ENCODE measurements around the gene PCSK4.

Gene PCSK4

DNA sequence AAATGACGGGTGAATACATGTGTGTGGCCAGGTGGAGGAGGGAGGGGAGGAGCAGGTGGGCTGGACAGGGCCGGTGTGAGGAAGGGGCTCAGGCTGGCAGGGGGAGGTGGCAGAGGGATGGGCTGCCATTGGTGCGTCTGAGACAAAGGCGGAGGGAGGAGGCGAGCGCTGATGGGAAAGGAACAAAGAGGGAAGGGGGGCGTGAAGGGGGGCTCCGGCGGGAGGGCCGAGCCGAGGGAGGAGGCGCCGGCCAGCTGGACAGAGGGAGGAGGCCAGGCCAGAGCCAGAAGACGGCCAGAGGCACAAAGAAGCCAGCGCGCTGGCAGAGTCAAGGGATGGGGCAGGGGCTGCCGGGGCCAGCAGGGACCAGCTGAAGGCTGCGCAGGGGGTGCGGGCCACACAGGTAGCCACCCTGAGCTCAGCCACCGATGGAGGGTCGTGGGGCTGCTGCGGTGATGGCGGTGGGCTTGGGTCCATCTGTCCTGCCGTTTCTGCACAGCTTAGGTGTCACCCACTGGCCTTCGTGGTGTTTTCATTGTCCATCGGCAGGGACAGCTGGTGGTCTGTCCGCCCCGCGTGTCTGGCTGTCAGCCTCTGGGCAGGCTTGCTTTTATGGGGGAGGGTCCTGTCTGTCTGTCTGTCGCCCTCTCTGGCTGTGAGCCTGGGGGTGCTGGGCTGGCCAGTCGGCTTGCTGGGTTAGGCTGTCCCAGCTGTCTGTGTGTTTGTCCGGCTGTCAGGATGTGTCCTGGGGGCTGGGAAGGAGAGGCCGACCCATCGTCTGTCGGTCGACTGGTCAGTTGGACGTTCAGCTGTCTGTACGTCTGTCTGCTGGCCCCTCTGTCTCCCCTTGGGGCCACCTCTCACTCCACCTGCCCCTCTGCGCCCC lies 38.0 kb downstream of the PCSK4 start:
- H3K4me3 ChIP-seq (ENCODE audit: low read depth, low read length), result no peak overlapping the region
- no peak for TF ChIP-seq CTCF (IDR thresholded peaks at IDR 0.05; ENCODE audit: low read depth, low read length)

DNA sequence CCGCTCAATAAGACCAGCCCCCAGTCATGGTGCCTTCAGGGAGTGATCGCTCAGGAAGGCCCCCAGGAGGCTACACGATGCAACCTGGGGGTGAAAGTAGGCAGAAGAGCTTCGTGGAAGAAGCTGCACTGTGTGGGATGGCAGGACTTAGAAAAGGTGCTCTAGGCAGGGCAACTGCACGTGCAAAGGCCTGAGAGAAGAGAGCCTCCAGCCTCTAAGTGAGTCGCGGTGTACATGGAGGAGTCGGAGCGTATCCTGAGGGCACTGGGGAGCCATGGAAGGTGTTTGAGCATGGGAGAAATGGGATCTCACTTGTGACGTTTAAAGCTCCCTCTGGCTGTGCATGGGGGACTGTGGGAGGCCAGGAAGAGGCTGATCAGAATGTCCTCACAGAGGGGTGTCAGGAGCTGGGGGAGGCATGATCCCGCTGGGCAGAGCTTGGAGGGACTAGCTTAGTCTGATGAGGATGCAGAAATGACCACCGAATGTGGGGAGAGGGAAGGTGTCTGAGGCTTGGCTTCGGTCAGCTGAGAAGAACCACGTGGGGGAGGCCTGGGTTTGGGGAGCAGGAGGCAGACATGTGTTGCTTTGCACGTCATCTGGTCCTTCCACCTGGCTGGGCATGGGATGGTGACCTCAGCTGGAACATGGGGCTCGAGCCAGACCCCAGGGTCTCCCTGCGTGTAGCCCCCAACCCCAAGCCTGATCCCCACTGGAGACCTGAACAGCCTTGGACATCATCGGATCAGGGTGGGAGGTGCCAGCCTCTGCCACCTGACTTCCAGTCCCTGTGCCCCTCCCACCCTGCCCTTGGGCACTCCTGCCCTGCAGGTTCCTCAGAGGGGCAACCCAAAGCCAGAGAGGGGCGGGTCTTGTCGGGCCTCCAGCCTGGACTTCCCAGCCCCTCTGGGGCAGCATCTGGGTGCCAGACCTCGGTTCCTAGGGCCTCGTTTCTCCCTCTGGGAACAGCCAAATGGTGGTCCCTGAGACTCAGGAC lies 39.1 kb downstream of the PCSK4 start:
- no peak for TF ChIP-seq CTCF (IDR thresholded peaks at IDR 0.05; ENCODE audit: low read depth, low read length)
- no peak overlapping the region for H3K4me3 ChIP-seq (ENCODE audit: low read depth, low read length)

- peak within 1 kb of the TSS; percentile 32 for H3K4me3 ChIP-seq (ENCODE audit: low read depth, low read length)
- no peak for TF ChIP-seq CTCF (IDR thresholded peaks at IDR 0.05; ENCODE audit: low read depth, low read length)
These were observed 40.4 kb downstream of the PCSK4 start, which contains the start of gene APC2 for GRCh38 chr19:1449467-1450442. APC2 (plus strand) TSS chr19:1450121; CDS start chr19:1453002, 2,881 bp downstream.

- TF ChIP-seq CTCF (IDR thresholded peaks at IDR 0.05; ENCODE audit: low read depth, low read length), result no peak
These were observed 42.2 kb downstream of the PCSK4 start for GRCh38 chr19:1447944-1448343.

DNA sequence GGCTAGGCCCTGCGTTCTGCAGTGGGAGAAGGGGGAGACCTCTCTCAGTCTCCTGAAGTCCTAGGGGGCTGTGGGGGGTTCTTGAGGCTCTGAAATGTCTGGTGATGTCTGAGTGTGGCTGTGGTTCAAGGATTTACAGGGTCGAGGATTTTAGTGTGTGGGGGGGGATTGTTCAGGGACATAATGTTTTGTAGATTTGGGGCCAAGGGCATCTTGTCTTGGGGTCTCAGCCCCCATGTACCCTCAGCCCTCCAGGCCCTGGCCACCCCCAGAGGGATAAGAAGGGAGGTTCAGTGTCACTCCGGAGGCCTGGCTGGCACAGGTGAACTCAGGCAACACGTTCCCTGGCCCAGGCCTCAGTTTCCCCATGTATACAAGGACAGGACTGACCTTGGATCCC lies 42.6 kb downstream of the PCSK4 start:
- H3K4me3 ChIP-seq (ENCODE audit: low read depth, low read length), result no peak overlapping the region
- no peak for TF ChIP-seq CTCF (IDR thresholded peaks at IDR 0.05; ENCODE audit: low read depth, low read length)

More at GRCh38 chr19:1447944-1448343, 42.2 kb downstream of the PCSK4 start:
- no peak overlapping the region for H3K4me3 ChIP-seq (ENCODE audit: low read depth, low read length)

DNA sequence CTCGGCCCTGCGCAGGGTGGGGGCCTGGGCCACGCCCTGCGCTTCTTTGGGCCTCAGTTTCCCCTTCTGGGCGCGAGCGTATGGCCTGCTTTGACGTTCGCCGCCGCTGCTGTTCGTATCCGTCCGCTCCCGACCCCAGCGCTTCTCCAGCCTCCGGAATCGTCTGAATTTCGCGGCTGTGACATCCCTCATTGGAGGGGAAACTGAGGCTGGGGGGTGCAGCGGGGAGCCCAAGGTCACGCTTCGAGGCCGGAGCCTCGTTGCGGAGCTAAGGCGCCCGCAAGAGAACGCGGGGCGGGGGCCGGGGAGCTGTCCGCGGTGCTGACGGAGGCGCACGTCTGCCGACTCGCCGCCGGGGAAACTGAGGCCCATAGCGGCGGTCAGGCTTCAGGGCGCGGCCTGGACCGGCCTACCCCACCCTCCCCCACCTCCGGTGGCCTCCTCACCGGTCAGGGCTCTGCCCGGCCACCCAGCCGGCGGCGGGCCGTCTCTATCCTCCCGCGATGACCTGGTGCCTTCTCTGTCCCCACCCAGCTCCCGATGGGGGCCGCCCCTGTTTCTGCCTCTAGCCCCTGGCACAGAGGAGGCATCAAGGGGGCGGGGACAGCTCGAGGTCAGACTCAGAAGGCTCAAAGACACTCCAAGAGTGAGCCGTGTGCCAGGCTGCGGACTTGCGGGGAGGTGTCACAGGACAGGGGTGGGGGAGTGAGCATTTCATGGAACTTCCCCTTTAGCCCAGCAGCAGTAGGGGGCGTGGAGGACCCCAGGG lies 43.3 kb downstream of the PCSK4 start:
- no peak for TF ChIP-seq CTCF (IDR thresholded peaks at IDR 0.05; ENCODE audit: low read depth, low read length)

More for the DNA sequence above, 43.3 kb downstream of the PCSK4 start:
- H3K4me3 ChIP-seq (ENCODE audit: low read depth, low read length), result no peak overlapping the region; the same call in 1 of the 2 replicates

Data from WI38 (cell line).